MM.1S (cell line): ENCODE data around the gene PTH.
A peak's percentile ranks its signal among the peaks of the same experiment; 100 is the strongest.

Experiments used
- EZH2phosphoT487 ChIP-seq: fragments of 300-600 bp; sonication (generic); IDR thresholded peaks from 2 replicates; pipeline ENCODE4 v1.6.1; 2018; ENCODE audit warnings: antibody characterized with exemption, low read length
- TF ChIP-seq, protein P1 (sequence below): fragments of 300-600 bp; sonication (generic); IDR thresholded peaks from 2 replicates; pipeline ENCODE4 v1.5.1; 2016; ENCODE audit warnings: antibody characterized with exemption, low read length, mixed read lengths

DNA sequence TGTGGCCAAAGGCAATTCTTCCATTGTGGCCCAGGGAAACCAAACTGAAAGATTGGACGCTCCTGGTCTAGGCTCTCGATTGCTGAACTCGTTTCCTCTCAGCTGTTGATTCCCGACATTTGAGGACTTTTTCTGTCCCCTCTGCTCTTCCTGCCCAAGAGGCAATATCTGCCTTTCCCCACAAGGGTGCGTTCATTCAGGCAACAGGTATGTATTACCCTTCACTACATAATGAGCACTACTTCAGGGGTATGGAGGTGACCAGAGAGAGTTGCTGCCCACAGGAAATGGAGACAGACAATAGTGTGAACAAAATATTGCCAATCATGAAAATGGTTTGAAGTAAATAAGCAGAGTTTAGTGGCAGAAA, 8.2 kb downstream of the PTH start:
- TF ChIP-seq, protein P1, sequence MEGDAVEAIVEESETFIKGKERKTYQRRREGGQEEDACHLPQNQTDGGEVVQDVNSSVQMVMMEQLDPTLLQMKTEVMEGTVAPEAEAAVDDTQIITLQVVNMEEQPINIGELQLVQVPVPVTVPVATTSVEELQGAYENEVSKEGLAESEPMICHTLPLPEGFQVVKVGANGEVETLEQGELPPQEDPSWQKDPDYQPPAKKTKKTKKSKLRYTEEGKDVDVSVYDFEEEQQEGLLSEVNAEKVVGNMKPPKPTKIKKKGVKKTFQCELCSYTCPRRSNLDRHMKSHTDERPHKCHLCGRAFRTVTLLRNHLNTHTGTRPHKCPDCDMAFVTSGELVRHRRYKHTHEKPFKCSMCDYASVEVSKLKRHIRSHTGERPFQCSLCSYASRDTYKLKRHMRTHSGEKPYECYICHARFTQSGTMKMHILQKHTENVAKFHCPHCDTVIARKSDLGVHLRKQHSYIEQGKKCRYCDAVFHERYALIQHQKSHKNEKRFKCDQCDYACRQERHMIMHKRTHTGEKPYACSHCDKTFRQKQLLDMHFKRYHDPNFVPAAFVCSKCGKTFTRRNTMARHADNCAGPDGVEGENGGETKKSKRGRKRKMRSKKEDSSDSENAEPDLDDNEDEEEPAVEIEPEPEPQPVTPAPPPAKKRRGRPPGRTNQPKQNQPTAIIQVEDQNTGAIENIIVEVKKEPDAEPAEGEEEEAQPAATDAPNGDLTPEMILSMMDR = peak; percentile 25
- no peak for TF ChIP-seq EZH2phosphoT487
